ENCODE measurements around the gene TSSK2. TPM values are rescaled to one million over a fixed set of nuclear protein-coding genes. Genes with fewer than 3 reads are reported as not detected.

The TSSK2 gene
- total RNA-seq, 2 experiments from 2014 or later, result not detected

DNA sequence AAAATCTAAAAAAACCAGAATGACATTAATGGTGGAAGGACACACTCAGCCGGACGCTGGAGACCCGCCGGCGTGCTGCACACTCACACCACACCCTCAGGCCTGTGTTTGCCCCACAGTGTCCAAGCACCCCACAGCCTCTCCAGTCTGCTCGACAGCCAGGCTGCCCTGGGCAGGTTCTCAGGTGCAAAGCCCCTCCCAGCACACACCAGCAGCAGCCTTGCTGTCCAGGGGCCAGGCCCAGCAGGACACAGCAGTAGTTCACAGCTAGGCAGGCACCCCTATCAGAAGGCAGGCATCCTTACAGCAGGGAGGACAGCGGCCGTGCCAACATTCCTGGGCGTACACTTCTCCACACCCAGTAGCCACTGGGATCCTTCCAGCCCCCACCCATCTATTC lies 49.1 kb downstream of the TSSK2 start:
- H3K4me1 ChIP-seq (ENCODE audit: insufficient read depth, low read length, poor library complexity, severe bottlenecking), result peaks cover 64% of the 10 kb centered on the region
- TF ChIP-seq EZH2phosphoT487 (IDR thresholded peaks at IDR 0.05; ENCODE audit: borderline replicate concordance, low read depth, low read length), result no peak
- TF ChIP-seq, protein P1, sequence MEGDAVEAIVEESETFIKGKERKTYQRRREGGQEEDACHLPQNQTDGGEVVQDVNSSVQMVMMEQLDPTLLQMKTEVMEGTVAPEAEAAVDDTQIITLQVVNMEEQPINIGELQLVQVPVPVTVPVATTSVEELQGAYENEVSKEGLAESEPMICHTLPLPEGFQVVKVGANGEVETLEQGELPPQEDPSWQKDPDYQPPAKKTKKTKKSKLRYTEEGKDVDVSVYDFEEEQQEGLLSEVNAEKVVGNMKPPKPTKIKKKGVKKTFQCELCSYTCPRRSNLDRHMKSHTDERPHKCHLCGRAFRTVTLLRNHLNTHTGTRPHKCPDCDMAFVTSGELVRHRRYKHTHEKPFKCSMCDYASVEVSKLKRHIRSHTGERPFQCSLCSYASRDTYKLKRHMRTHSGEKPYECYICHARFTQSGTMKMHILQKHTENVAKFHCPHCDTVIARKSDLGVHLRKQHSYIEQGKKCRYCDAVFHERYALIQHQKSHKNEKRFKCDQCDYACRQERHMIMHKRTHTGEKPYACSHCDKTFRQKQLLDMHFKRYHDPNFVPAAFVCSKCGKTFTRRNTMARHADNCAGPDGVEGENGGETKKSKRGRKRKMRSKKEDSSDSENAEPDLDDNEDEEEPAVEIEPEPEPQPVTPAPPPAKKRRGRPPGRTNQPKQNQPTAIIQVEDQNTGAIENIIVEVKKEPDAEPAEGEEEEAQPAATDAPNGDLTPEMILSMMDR (conservative IDR thresholded peaks at IDR 0.05; ENCODE audit: low read length), result no peak
- H4K20me1 ChIP-seq (ENCODE audit: insufficient read depth, low read length), result no peaks in the 10 kb centered on the region
- CTCF ChIA-PET (ENCODE audit: unreplicated experiment), result interaction anchor here (0.6 kb wide), 1 partner anchor 17 kb away, joined by 3 read pairs; no protein-coding TSS in a partner anchor
- H3K9me3 ChIP-seq (ENCODE audit: low read length), result no peaks in the 10 kb centered on the region
- H3K36me3 ChIP-seq (ENCODE audit: insufficient read depth, low read length), result peaks cover 18% of the 10 kb centered on the region; the same call in 1 of the 2 replicates
- intact Hi-C loops (cut with micrococcal nuclease; ENCODE audit: unreplicated experiment), result no loop called here
- no peaks in the 10 kb centered on the region for H3K9me2 ChIP-seq (ENCODE audit: insufficient read depth, low read length)
- H2AFZ ChIP-seq (ENCODE audit: low read length), result no peak overlapping the region
- no TSS peak for BruUV-seq (replicated peaks)
- H3K79me2 ChIP-seq (ENCODE audit: insufficient read depth, low read depth, low read length), result peaks cover 18% of the 10 kb centered on the region; the same call in 1 of the 2 replicates
- no peak overlapping the region for H3K4me3 ChIP-seq (ENCODE audit: low read depth, low read length, poor library complexity, severe bottlenecking)
- POLR2A ChIA-PET, result no interaction called here
- no peak overlapping the region for H3K4me2 ChIP-seq (ENCODE audit: low read length)
- H3K27ac ChIP-seq (ENCODE audit: low read depth, low read length, poor library complexity, severe bottlenecking), result no peak overlapping the region
- no peak for DNase-seq (ENCODE audit: low spot score)

DNA sequence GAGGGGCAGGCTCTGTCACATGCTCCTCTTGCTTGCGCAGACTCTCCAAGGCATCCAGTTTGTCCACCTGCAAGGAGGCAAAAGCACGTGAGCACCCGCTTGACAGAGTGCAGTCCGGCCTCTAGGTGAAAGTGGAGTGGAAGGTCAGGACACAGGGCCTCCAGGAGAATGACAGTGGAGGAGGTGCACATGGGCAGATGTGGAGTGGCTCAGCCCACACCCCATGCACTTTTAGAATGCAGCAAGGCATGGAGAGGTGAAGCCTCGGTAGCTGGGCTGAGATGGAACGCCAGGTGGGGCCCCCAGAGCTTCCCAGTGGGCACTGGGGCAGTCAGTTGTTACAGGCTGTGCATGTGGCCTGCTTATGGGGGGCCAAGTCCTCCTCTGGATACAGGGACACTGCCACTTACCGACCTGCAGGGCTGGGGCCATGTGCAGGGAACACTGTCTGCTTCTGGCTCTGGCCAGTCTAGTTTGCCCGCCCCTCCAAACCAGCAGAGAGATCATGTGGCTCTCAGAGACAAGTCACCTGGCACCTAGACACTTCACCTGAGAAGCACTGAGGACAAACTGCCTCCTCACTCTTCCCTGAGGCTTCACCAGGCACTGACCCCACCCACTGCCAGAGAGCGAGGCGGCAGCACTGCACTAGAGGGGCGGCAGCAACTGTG lies 49.8 kb downstream of the TSSK2 start:
- Histone ChIP-seq H3K4me2 (ENCODE audit: low read length) (no peak overlapping the region), H3K4me3 (ENCODE audit: low read depth, low read length, poor library complexity, severe bottlenecking) (no peak overlapping the region), H3K27ac (ENCODE audit: low read depth, low read length, poor library complexity, severe bottlenecking) (no peak overlapping the region), H3K36me3 (ENCODE audit: insufficient read depth, low read length) (peaks cover 12% of the 10 kb centered on the region; the same call in 1 of the 2 replicates), H3K4me1 (ENCODE audit: insufficient read depth, low read length, poor library complexity, severe bottlenecking) (peaks cover 58% of the 10 kb centered on the region), H3K79me2 (ENCODE audit: insufficient read depth, low read depth, low read length) (peaks cover 12% of the 10 kb centered on the region; the same call in 1 of the 2 replicates), H3K9me2 (ENCODE audit: insufficient read depth, low read length) (no peaks in the 10 kb centered on the region), H3K9me3 (ENCODE audit: low read length) (no peaks in the 10 kb centered on the region), H4K20me1 (ENCODE audit: insufficient read depth, low read length) (no peaks in the 10 kb centered on the region), H2AFZ (ENCODE audit: low read length) (no peak overlapping the region)
- BruUV-seq (replicated peaks), result no TSS peak
- CTCF ChIA-PET (ENCODE audit: unreplicated experiment), result interaction anchor here (0.6 kb wide), 1 partner anchor 450 kb away, joined by 3 read pairs; no protein-coding TSS in a partner anchor
- intact Hi-C loops (cut with micrococcal nuclease; ENCODE audit: unreplicated experiment), result no loop called here
- POLR2A ChIA-PET, result no interaction called here
- no peak for DNase-seq (ENCODE audit: low spot score)
- TF ChIP-seq, protein P1 (conservative IDR thresholded peaks at IDR 0.05; ENCODE audit: low read length), result no peak
- TF ChIP-seq EZH2phosphoT487 (IDR thresholded peaks at IDR 0.05; ENCODE audit: borderline replicate concordance, low read depth, low read length), result no peak
